GM23338 (cell line): ENCODE measurements around the gene CRTC1. TPM values are rescaled to one million over a fixed set of nuclear protein-coding genes. Genes with fewer than 3 reads are reported as not detected.

Source experiments
- ATAC-seq: fragments of 200-7000 bp; cut with Tn5 transposase; 3 replicates; pipeline ENCODE4 v1.9.1; 2020
- DNase-seq: peaks from one replicate; pipeline ENCODE4 v3.0.0-alpha.2; 2015; ENCODE audit warnings: low spot score
- H2AFZ ChIP-seq: fragments of 200-600 bp; sonication (generic); 2 replicates; pipeline ENCODE4 v1.8.0; 2016; ENCODE audit warnings: antibody characterized with exemption, mild to moderate bottlenecking, moderate library complexity
- H3F3A ChIP-seq: fragments of 200-600 bp; sonication (generic); replicated peaks from 2 replicates; pipeline ENCODE4 v1.8.0; 2017; ENCODE audit warnings: antibody characterized with exemption, mixed run types, low read depth
- H3K27ac ChIP-seq: fragments of 200-600 bp; sonication (generic); 2 replicates; pipeline ENCODE4 v1.6.1; 2016; ENCODE audit warnings: low read depth
- H3K27me3 ChIP-seq: fragments of 200-600 bp; sonication (generic); 2 replicates; pipeline ENCODE4 v1.8.0; 2016; ENCODE audit warnings: mild to moderate bottlenecking, mixed run types, moderate library complexity; ENCODE audit not compliant: insufficient read depth
- H3K36me3 ChIP-seq: fragments of 200-600 bp; sonication (generic); 2 replicates; pipeline ENCODE4 v1.8.0; 2016; ENCODE audit warnings: mild to moderate bottlenecking; ENCODE audit not compliant: insufficient read depth
- H3K4me1 ChIP-seq: fragments of 200-600 bp; sonication (generic); 2 replicates; pipeline ENCODE4 v1.8.0; 2016; ENCODE audit warnings: mild to moderate bottlenecking, moderate library complexity; ENCODE audit not compliant: insufficient read depth
- H3K4me2 ChIP-seq: fragments of 200-600 bp; sonication (generic); 2 replicates; pipeline ENCODE4 v1.7.1; 2017; ENCODE audit warnings: mixed run types
- H3K4me3 ChIP-seq: fragments of 200-600 bp; sonication (generic); 2 replicates; pipeline ENCODE4 v1.6.1; 2016; ENCODE audit warnings: mixed run types
- H3K79me2 ChIP-seq: fragments of 200-600 bp; sonication (generic); replicated peaks from 2 replicates; pipeline ENCODE4 v1.8.0; 2017; ENCODE audit warnings: mild to moderate bottlenecking; ENCODE audit not compliant: insufficient read depth
- H3K9me2 ChIP-seq: fragments of 200-600 bp; sonication (generic); 2 replicates; pipeline ENCODE4 v1.8.0; 2017; ENCODE audit not compliant: insufficient read depth
- H4K20me1 ChIP-seq: fragments of 200-600 bp; sonication (generic); replicated peaks from 2 replicates; pipeline ENCODE4 v1.8.0; 2017; ENCODE audit warnings: mild to moderate bottlenecking; ENCODE audit not compliant: insufficient read depth
- H3K27ac Mint-ChIP-seq: 2 replicates; pipeline ENCODE4 v1.8.0; 2020; ENCODE audit warnings: inconsistent platforms, mild to moderate bottlenecking, moderate library complexity, mixed read lengths
- H3K27me3 Mint-ChIP-seq: 3 replicates; pipeline ENCODE4 v1.8.0; 2022; ENCODE audit warnings: low read depth, mild to moderate bottlenecking, moderate library complexity, mixed read lengths, inconsistent platforms; ENCODE audit not compliant: insufficient read depth, poor library complexity
- H3K36me3 Mint-ChIP-seq: 3 replicates; pipeline ENCODE4 v1.8.0; 2021; ENCODE audit warnings: low read depth, mild to moderate bottlenecking, inconsistent platforms, moderate library complexity, mixed read lengths
- H3K4me1 Mint-ChIP-seq: 3 replicates; pipeline ENCODE4 v1.8.0; 2020; ENCODE audit warnings: mild to moderate bottlenecking, inconsistent platforms, mixed read lengths
- H3K4me3 Mint-ChIP-seq: 3 replicates; pipeline ENCODE4 v1.8.0; 2021; ENCODE audit warnings: moderate library complexity, mild to moderate bottlenecking, inconsistent platforms, mixed read lengths
- H3K9me3 Mint-ChIP-seq: 3 replicates; pipeline ENCODE4 v1.8.0; 2020; ENCODE audit warnings: moderate library complexity, mild to moderate bottlenecking, inconsistent platforms, mixed read lengths
- CREB1 ChIP-seq: fragments of 250-450 bp; sonication (Bioruptor Pico); IDR thresholded peaks from 2 replicates; pipeline ENCODE4 v1.5.0; 2020; ENCODE audit warnings: low read depth, mild to moderate bottlenecking, moderate library complexity
- CTCF ChIP-seq, 2 experiments: fragments of 200-600 bp in 1 of 2; sonication (generic) in 1 of 2; conservative IDR thresholded peaks; 2 replicates each; pipeline versions ENCODE4 v1.5.1 to v1.6.1; 2016 to 2017; ENCODE audit warnings: antibody characterized with exemption in 2 of 2, low read depth in 2 of 2, mild to moderate bottlenecking in 2 of 2, moderate library complexity in 1 of 2
- ETS1 ChIP-seq: IDR thresholded peaks from 2 replicates; pipeline ENCODE4 v1.6.1; 2016; ENCODE audit warnings: antibody characterized with exemption
- EZH2 ChIP-seq: fragments of 200-600 bp; sonication (generic); IDR thresholded peaks from one replicate; pipeline ENCODE4 v1.8.0; 2017; ENCODE audit warnings: antibody characterized with exemption, mild to moderate bottlenecking, low read depth; ENCODE audit not compliant: unreplicated experiment
- JUNB ChIP-seq: IDR thresholded peaks from one replicate; pipeline ENCODE4 v1.6.1; 2016; ENCODE audit warnings: antibody characterized with exemption; ENCODE audit not compliant: unreplicated experiment
- NANOG ChIP-seq: IDR thresholded peaks from 2 replicates; pipeline ENCODE4 v1.6.1; 2016; ENCODE audit warnings: antibody characterized with exemption, borderline replicate concordance
- POLR2AphosphoS5 ChIP-seq: IDR thresholded peaks from 2 replicates; pipeline ENCODE4 v1.6.1; 2016; ENCODE audit warnings: antibody characterized with exemption, low read depth
- ZNF331 ChIP-seq: fragments of 250-450 bp; sonication (Bioruptor Pico); IDR thresholded peaks from 2 replicates; pipeline ENCODE4 v1.5.0; 2020; ENCODE audit warnings: low read depth, mild to moderate bottlenecking, moderate library complexity
- ZNF462 ChIP-seq: fragments of 250-450 bp; sonication (Bioruptor Pico); IDR thresholded peaks from 2 replicates; pipeline ENCODE4 v1.5.0; 2020; ENCODE audit warnings: mild to moderate bottlenecking, moderate library complexity
- polyA plus RNA-seq: library from polyadenylated mRNA; unstranded; fragments of >200 nt; fragmentation: Nextera tagmentation; extraction: Ambion mirVana; gene quantifications from 2 replicates; pipeline ENCODE4 v1.2.1, GENCODE V29; 2016
- total RNA-seq: library from RNA; depleted of rRNA; stranded (reverse); fragments of >200 nt; shearing (Covaris generic); gene quantifications from 2 replicates; pipeline ENCODE4 v1.2.3, GENCODE V29; 2014

The CRTC1 gene
- total and polyA plus RNA-seq, 2 experiments from 2014 or later, result 5.4 to 8.4 TPM

GRCh38 chr19:18776288-18776594 is 92.8 kb downstream of the CRTC1 start:
- Histone ChIP-seq H3K27ac (no peak overlapping the region), H3K4me2 (no peak overlapping the region), H3K79me2 (no peaks in the 10 kb centered on the region), H3K27me3 (peaks cover 91% of the 10 kb centered on the region), H3K4me3 (no peak overlapping the region), H3K4me1 (no peaks in the 10 kb centered on the region), H4K20me1 (peaks cover 4% of the 10 kb centered on the region; the same call in 1 of the 2 replicates), H3K9me2 (no peaks in the 10 kb centered on the region), H3F3A (no peaks in the 10 kb centered on the region), H2AFZ (no peak overlapping the region), H3K36me3 (no peaks in the 10 kb centered on the region)
- H3K4me3 Mint-ChIP-seq, result no peak overlapping the region
- H3K4me1 Mint-ChIP-seq, result no peaks in the 10 kb centered on the region
- no peaks in the 10 kb centered on the region for H3K9me3 Mint-ChIP-seq
- no peak for DNase-seq
- H3K27me3 Mint-ChIP-seq, result peaks cover 73% of the 10 kb centered on the region
- no peak overlapping the region for H3K27ac Mint-ChIP-seq
- TF ChIP-seq CTCF (conservative IDR thresholded peaks at IDR 0.05; ENCODE audit: low read depth in 2 of 2) (peak; percentile 11 to 52; a peak in 2 of 4 replicates), ZNF462 (CRISPR knock-in tag) (no peak), POLR2AphosphoS5 (no peak), CREB1 (CRISPR knock-in tag) (no peak)
- peak; percentile 7 for ATAC-seq
- H3K36me3 Mint-ChIP-seq, result no peaks in the 10 kb centered on the region

GRCh38 chr19:18776736-18777135 is 93.3 kb downstream of the CRTC1 start:
- no peak overlapping the region for H3K4me2 ChIP-seq
- Mint-ChIP-seq H3K9me3 (no peaks in the 10 kb centered on the region), H3K4me3 (no peak overlapping the region), H3K36me3 (no peaks in the 10 kb centered on the region), H3K4me1 (no peaks in the 10 kb centered on the region), H3K27ac (no peak overlapping the region), H3K27me3 (peaks cover 72% of the 10 kb centered on the region)
- no peak overlapping the region for H2AFZ ChIP-seq
- peaks cover 91% of the 10 kb centered on the region for H3K27me3 ChIP-seq
- DNase-seq (no peak), ATAC-seq (no peak)
- H3K4me3 ChIP-seq, result no peak overlapping the region
- H4K20me1 ChIP-seq, result peaks cover 3% of the 10 kb centered on the region; the same call in 1 of the 2 replicates
- no peak overlapping the region for H3K27ac ChIP-seq
- H3K4me1 ChIP-seq, result no peaks in the 10 kb centered on the region
- H3K79me2 ChIP-seq, result no peaks in the 10 kb centered on the region
- no peaks in the 10 kb centered on the region for H3F3A ChIP-seq
- H3K9me2 ChIP-seq, result no peaks in the 10 kb centered on the region
- H3K36me3 ChIP-seq, result no peaks in the 10 kb centered on the region
- TF ChIP-seq POLR2AphosphoS5 (no peak), JUNB (no peak), CTCF (conservative IDR thresholded peaks at IDR 0.05; ENCODE audit: low read depth in 2 of 2) (no peak), EZH2 (no peak), NANOG (no peak), ETS1 (no peak), ZNF331 (CRISPR knock-in tag) (no peak)
